Stimulated activated memory B cell treated with anti-CD40 and anti-IgM and Interleukin-4, amounts not matched to agents 10 μg/mL and 1 μg/mL and 100 μg/mL, for 72 hours (primary cell): ENCODE results near the gene SLC38A8.
A peak's percentile ranks its signal among the peaks of the same experiment; 100 is the strongest.

ENCODE experiments used
- ATAC-seq: fragments of 150-1000 bp; cut with Tn5 transposase; 2 replicates; pipeline ENCODE4 v1.10.0; 2021
- H3K27ac Mint-ChIP-seq: one replicate; pipeline ENCODE4 v1.8.0; 2022; ENCODE audit warnings: mild to moderate bottlenecking, mixed read lengths
- H3K27me3 Mint-ChIP-seq: one replicate; pipeline ENCODE4 v1.8.0; 2022; ENCODE audit warnings: mixed read lengths
- H3K36me3 Mint-ChIP-seq: one replicate; pipeline ENCODE4 v1.8.0; 2022; ENCODE audit warnings: mixed read lengths
- H3K4me1 Mint-ChIP-seq: one replicate; pipeline ENCODE4 v1.8.0; 2022; ENCODE audit warnings: mixed read lengths
- H3K4me3 Mint-ChIP-seq: one replicate; pipeline ENCODE4 v1.8.0; 2022; ENCODE audit warnings: mild to moderate bottlenecking, moderate library complexity, mixed read lengths
- H3K9me3 Mint-ChIP-seq: one replicate; pipeline ENCODE4 v1.8.0; 2022; ENCODE audit warnings: mixed read lengths

Gene SLC38A8

DNA sequence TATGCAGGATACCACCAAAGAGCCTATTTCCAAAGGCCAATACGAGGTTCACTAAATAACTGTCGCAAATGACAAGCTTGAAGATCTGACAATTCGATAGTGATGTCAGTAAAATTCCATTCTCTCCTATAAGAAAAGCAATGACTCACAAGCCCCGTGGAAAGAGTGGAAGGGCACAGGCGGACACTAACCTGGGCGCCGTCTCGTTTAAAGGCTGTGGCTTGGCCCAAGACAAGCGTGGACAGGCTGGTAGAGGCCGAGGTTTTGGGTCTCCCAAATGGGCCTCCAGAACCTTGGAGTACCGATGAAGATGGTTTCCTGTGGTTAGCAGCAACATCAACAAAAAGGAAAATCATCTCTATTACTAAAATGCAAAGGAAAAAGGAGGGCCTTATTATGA lies 16.5 kb upstream of the SLC38A8 start:
- peaks cover 85% of the 10 kb centered on the region for H3K36me3 Mint-ChIP-seq
- no peaks in the 10 kb centered on the region for H3K9me3 Mint-ChIP-seq
- H3K4me3 Mint-ChIP-seq, result no peak overlapping the region
- H3K27ac Mint-ChIP-seq, result no peak overlapping the region
- H3K27me3 Mint-ChIP-seq, result no peaks in the 10 kb centered on the region
- ATAC-seq, result no peak
- peaks cover 6% of the 10 kb centered on the region for H3K4me1 Mint-ChIP-seq

DNA sequence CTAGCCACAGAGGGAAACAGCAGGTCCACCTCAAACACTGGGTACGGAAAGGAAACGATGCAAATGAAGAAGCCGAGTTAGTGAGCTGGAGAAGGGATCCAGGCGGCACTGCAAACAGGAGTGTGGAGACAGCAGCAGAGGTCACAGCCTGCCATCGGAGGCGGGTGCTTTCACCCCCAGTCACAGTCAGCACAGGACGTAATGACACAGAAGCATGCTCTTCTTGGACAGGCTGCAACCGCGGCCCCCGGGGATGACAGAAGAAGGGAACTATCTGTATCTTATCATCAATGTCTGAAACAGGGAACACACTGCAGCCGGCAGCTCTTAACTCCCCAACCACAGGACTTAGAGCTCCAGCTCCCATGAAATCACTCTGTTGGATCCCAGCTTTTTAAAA lies 16.1 kb upstream of the SLC38A8 start:
- Mint-ChIP-seq H3K27me3 (no peaks in the 10 kb centered on the region), H3K4me3 (no peak overlapping the region), H3K27ac (no peak overlapping the region), H3K4me1 (peaks cover 6% of the 10 kb centered on the region), H3K9me3 (no peaks in the 10 kb centered on the region), H3K36me3 (peaks cover 84% of the 10 kb centered on the region)
- no peak for ATAC-seq

DNA sequence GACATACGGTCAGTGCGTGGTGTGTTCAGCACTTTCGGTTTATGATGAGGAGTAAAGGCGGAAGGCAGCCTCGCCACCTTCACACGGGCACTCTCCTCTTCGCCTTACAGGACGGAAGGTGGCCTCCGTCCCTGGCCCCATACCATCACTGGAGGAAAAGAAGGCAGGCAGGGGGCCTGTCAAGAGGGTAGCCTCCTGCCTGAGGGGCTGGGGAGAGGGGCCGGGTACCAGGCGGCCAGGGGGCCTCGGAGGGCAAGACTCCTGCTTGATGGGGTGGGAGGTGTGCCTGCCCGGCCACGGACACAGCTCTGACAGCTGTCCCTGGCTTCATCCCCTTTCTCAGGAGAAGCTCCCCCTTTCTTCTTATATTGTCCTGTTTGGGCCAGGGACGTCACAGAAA lies 15.6 kb upstream of the SLC38A8 start:
- peaks cover 83% of the 10 kb centered on the region for H3K36me3 Mint-ChIP-seq
- no peaks in the 10 kb centered on the region for H3K9me3 Mint-ChIP-seq
- no peak overlapping the region for H3K4me3 Mint-ChIP-seq
- no peaks in the 10 kb centered on the region for H3K27me3 Mint-ChIP-seq
- H3K4me1 Mint-ChIP-seq, result peaks cover 6% of the 10 kb centered on the region
- no peak for ATAC-seq
- no peak overlapping the region for H3K27ac Mint-ChIP-seq

DNA sequence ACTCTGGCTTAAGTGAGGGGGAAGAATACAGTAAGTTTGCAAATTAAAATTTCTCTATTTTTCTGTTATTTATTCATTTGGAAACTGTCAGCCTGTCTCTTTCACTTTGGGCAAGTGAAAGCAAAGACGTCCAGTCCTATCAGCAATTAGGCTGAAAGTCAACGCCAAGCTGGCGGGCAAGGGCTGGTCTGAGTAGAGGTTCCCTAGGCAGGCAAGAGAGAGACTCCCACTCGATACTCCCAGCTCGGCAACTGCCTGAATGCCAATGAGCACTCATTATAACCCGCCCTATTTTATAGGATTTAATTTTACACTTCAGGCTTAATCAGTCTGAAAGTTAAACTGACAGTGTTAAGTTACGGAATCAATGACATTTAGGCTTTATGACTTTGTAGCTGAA lies 14.3 kb upstream of the SLC38A8 start:
- no peaks in the 10 kb centered on the region for H3K27me3 Mint-ChIP-seq
- ATAC-seq, result no peak
- peaks cover 86% of the 10 kb centered on the region for H3K36me3 Mint-ChIP-seq
- no peak overlapping the region for H3K4me3 Mint-ChIP-seq
- no peaks in the 10 kb centered on the region for H3K9me3 Mint-ChIP-seq
- no peaks in the 10 kb centered on the region for H3K4me1 Mint-ChIP-seq
- no peak overlapping the region for H3K27ac Mint-ChIP-seq

DNA sequence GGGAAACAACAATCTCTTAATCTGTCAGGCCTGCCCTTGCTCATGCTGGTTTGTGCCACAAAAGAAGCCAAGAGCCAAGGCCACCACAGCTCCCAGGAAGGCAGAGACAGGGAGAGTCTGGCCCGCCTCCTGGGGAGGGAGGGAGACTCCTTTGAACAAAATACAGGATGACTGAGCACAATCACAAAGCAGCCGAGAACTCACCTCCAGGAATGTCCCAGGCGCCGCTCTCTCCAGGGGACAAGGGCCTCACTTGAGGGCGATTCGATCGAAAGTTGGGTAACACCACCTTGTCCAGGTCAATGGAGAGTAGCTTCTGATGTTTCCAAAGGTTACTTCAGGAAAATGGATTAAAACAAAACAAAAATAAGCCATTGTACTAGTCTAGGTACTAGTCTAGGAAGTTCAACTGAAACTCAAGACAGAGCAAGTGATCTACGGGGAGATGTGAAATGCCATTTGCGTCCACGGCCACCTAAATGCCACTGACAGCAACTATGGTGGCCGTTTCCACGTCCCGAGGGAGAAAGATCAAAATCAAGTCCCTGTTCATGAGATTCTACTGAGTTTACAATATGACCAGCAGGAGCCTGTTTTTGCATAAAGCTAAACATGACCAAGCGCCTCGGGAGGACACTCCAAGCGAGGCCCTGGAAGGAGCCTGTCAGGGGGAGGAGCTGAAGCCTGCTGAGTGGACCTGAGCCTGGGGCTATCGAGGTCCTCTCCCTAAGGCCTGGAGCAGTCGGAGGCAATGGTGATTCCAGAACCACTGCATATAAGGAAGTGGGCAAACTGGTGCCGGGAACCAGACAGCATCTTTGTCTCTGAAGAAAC lies 13.4 kb upstream of the SLC38A8 start:
- Mint-ChIP-seq H3K27ac (no peak overlapping the region), H3K4me1 (no peaks in the 10 kb centered on the region), H3K27me3 (no peaks in the 10 kb centered on the region), H3K4me3 (no peak overlapping the region), H3K36me3 (peaks cover 86% of the 10 kb centered on the region), H3K9me3 (no peaks in the 10 kb centered on the region)
- no peak for ATAC-seq

DNA sequence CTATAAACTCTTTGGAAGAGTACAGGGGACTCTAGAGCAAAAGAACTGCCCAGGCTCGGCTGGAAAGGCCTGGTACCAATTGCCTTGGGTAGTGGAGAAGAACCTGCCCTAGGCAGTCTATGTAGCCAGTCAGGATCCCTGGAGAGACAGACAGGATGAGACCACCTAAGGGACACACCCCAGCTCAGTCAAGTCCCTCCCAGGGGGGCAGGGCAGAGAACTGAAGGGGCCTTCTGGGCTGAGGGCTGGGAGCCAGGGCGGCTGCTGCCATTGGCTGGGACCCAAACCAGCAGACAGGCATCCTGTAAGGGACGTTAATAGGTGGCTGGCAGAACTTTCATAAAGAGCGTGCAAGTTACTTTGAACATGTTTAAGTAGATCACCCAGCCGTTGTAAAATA lies 12.8 kb upstream of the SLC38A8 start:
- no peak for ATAC-seq
- Mint-ChIP-seq H3K4me1 (no peaks in the 10 kb centered on the region), H3K9me3 (no peaks in the 10 kb centered on the region), H3K27ac (no peak overlapping the region), H3K27me3 (no peaks in the 10 kb centered on the region), H3K4me3 (no peak overlapping the region), H3K36me3 (peaks cover 83% of the 10 kb centered on the region)

DNA sequence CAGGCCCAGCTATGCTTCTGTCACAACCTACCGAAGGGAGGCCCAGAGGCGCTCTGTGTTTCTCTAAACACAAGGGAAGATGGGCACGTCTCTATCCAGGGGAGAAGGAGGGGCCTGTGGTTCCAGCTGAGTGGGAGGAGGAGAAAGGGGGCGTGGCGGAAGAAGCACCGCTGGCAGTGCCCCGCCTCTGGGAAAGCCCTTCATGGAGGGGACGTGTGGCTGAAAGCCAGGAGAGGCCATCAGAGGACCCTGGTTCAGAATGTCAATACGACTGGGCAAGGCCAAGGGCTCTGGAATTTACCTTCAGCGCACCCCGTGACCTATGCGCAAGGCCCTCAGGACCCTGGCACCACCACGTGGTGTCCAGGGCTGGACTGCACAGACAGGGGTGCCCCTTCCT lies 12.3 kb upstream of the SLC38A8 start:
- no peak for ATAC-seq
- H3K27me3 Mint-ChIP-seq, result no peaks in the 10 kb centered on the region
- peaks cover 83% of the 10 kb centered on the region for H3K36me3 Mint-ChIP-seq
- H3K27ac Mint-ChIP-seq, result no peak overlapping the region
- no peaks in the 10 kb centered on the region for H3K4me1 Mint-ChIP-seq
- H3K9me3 Mint-ChIP-seq, result no peaks in the 10 kb centered on the region
- H3K4me3 Mint-ChIP-seq, result no peak overlapping the region

DNA sequence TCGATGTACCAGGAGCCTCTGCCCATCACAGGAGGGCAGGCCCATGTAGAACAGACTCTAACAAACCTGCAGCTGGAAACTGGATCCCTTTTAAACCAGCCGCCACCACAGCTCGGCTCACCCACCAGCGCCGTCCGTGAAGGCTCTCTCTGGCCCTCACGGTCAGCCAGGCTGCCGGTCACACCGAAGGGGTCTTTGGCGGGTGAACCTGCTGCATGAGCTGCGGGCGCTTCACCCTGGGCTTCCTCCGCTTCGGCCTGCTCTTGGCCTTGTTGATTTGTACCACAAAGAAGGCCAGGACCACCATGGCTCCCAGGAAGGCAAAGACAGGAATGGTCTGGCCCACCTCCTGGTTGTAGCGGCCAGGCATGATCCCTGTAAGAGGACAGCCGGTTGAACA lies 11.7 kb upstream of the SLC38A8 start:
- no peak overlapping the region for H3K27ac Mint-ChIP-seq

DNA sequence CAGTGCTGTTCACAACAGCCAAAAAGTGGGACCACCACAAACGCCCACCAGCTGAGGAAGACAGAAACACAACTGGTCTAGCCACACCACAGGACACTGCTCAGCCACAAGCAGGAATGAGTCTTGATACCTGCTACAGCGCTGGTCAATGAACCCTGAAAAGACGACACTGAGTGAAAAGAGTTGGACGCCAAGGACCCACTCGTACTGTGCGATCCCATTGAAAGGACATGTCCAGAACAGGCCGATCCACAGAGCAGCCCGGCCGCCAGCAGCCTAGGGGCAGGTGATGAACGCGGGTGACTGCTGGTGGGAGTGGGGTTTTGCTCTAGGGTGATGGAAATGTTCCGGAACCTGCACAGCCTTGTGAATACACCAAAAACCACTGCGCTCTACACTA lies 10.6 kb upstream of the SLC38A8 start:
- no peak for ATAC-seq
- no peaks in the 10 kb centered on the region for H3K9me3 Mint-ChIP-seq
- no peaks in the 10 kb centered on the region for H3K4me1 Mint-ChIP-seq
- no peak overlapping the region for H3K27ac Mint-ChIP-seq
- no peak overlapping the region for H3K4me3 Mint-ChIP-seq
- H3K27me3 Mint-ChIP-seq, result no peaks in the 10 kb centered on the region
- peaks cover 76% of the 10 kb centered on the region for H3K36me3 Mint-ChIP-seq

More for the DNA sequence above, 11.7 kb upstream of the SLC38A8 start:
- no peaks in the 10 kb centered on the region for H3K9me3 Mint-ChIP-seq
- peaks cover 81% of the 10 kb centered on the region for H3K36me3 Mint-ChIP-seq
- H3K27me3 Mint-ChIP-seq, result no peaks in the 10 kb centered on the region
- H3K4me1 Mint-ChIP-seq, result no peaks in the 10 kb centered on the region
- H3K4me3 Mint-ChIP-seq, result no peak overlapping the region
- no peak for ATAC-seq

DNA sequence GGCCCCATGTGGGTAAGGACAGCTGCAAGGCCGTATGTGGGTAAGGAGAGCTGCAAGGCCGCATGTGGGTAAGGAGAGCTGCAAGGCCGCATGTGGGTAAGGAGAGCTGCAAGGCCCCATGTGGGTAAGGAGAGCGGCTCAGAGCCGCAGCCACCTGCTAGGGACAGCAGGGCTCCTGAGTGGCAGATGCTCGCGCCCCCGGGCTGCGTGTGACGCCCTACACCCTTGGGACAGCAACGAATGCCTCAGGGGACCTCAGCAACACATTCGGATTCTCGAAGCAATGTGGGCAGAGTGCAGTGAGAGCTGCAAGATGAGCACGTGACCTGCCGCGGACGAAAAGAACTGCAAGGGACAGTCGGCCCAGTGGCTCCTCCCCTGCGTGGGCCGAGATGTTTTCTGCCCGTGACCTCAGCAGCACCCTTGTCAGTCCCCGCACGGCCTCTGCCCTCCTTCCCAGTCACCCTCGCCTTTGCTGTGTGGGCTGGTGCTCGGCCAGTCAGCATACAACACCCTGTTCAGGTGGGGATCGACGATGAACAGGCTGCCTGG lies 9.6 kb upstream of the SLC38A8 start:
- no peak overlapping the region for H3K27ac Mint-ChIP-seq
- peaks cover 67% of the 10 kb centered on the region for H3K36me3 Mint-ChIP-seq
- no peak overlapping the region for H3K4me3 Mint-ChIP-seq
- H3K4me1 Mint-ChIP-seq, result no peaks in the 10 kb centered on the region
- H3K9me3 Mint-ChIP-seq, result no peaks in the 10 kb centered on the region
- no peaks in the 10 kb centered on the region for H3K27me3 Mint-ChIP-seq
- ATAC-seq, result no peak

DNA sequence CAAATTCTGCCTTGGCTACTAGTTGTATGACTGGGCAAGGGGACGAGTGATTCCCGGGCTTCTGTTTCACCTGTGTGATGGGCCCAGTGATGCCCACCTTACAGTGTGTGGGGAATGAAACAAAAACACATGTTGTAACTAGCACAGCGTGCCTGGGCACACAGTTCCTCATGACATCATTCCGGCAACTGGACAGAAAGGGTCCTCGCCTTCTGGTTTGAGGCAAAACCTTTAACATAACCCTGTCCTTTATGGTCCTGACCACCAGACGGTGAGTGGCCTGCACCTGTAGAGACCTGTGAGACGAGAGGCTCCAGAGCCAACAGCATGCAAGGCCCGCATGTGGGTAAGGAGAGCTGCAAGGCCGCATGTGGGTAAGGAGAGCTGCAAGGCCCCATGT lies 7.7 kb upstream of the SLC38A8 start:
- no peak for ATAC-seq
- Mint-ChIP-seq H3K4me1 (no peaks in the 10 kb centered on the region), H3K36me3 (peaks cover 56% of the 10 kb centered on the region), H3K27ac (no peak overlapping the region), H3K4me3 (no peak overlapping the region), H3K27me3 (no peaks in the 10 kb centered on the region), H3K9me3 (no peaks in the 10 kb centered on the region)

DNA sequence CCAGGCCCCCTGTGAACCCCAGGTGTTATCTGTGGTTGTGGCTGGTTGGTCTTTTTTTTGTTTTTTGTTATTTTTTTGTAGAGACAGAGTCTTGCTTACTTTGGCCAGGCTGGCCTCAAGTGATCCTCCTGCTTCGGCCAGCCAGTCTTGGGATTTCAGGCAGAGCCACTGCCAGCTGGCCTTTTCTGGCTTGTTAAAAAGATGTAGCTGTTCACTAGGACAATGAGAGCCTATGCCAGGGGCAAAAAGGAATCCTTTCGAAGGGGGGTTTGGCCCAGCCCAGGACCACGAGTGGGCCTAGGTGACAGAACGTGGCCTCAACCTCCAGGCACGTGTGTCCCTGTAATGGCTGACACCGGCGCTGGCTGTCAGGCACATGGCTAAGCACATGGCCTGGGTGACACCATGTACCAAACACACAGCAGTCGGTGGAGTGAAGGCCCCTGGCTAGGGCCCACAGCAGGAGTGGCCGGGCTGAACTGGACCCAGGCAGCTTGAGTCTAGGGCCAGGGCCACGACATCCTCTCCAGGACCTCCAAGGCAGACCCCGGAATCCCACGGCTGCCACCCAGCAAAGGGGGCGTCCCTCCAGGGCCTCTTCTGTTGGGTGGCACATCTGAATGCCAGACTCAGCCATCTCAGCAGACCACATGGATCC lies 6.9 kb upstream of the SLC38A8 start:
- H3K36me3 Mint-ChIP-seq, result peaks cover 48% of the 10 kb centered on the region
- no peak overlapping the region for H3K27ac Mint-ChIP-seq
- no peaks in the 10 kb centered on the region for H3K9me3 Mint-ChIP-seq
- peaks cover 7% of the 10 kb centered on the region for H3K27me3 Mint-ChIP-seq
- H3K4me1 Mint-ChIP-seq, result no peaks in the 10 kb centered on the region
- H3K4me3 Mint-ChIP-seq, result no peak overlapping the region
- ATAC-seq, result no peak

DNA sequence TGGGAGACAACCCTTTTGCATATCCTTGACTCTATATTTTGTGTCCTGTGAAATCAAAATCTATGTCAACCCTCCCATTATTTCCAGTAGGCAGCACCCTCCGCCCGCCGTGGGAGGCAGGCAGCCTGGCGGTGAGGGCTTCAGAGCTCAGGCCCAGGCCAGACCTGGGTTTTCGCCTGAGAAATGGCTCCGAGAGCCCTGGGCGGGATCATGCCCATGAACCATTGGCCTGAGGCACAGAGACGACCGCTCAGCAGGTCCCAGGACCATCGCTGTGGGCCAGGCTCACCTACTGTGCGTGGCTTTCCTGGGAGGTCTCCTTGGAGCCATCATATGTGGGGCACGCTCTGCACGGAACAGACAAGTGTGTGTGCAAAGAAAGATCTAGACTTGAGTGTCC lies 6.3 kb upstream of the SLC38A8 start:
- H3K9me3 Mint-ChIP-seq, result no peaks in the 10 kb centered on the region
- ATAC-seq, result no peak
- H3K4me3 Mint-ChIP-seq, result no peak overlapping the region
- H3K27ac Mint-ChIP-seq, result no peak overlapping the region
- peaks cover 42% of the 10 kb centered on the region for H3K36me3 Mint-ChIP-seq
- H3K27me3 Mint-ChIP-seq, result peaks cover 13% of the 10 kb centered on the region
- H3K4me1 Mint-ChIP-seq, result peaks cover 3% of the 10 kb centered on the region

DNA sequence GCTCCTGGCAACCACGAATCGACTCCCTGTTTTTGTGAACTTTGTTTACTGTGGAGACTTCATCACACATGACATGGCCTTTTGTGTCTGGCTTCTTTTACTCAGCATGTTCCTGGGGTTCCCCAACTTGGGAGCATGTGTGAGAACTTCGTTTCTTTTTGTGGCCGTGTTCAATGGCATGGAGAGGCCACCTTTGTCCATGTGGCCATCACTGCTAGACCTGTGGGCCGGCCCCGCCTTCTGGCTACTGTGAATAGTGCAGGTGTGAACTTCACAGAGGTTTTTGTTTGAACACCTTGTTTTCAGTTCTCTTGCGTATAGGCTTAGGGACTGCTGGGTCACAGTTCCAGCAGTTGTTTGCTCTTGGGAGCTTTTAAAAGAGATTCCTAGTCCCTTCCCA lies 5.7 kb upstream of the SLC38A8 start:
- Mint-ChIP-seq H3K9me3 (no peaks in the 10 kb centered on the region), H3K4me3 (no peak overlapping the region), H3K36me3 (peaks cover 39% of the 10 kb centered on the region), H3K27ac (no peak overlapping the region), H3K27me3 (peaks cover 19% of the 10 kb centered on the region), H3K4me1 (peaks cover 6% of the 10 kb centered on the region)
- no peak for ATAC-seq

DNA sequence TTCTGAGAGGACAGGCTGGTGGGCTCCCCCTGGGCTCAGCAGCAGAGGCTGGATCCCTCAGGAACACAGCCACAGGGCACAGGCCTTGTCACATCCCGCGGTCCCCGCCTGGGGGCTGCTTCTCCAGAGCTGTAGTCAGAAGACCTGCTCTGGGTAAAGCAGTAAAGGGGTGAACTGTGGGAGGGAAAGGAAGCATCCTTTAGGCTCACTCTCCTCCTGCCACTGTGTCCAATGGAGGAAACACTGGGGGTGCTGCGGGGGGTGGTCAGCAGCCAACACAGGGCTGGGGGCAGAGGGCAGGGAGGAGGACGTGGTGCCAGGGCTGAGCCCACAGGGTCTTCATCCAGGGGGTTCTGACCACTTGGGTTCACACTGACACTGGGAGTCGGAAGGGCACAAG lies 5.0 kb upstream of the SLC38A8 start:
- Mint-ChIP-seq H3K9me3 (no peaks in the 10 kb centered on the region), H3K36me3 (peaks cover 33% of the 10 kb centered on the region), H3K27me3 (peaks cover 26% of the 10 kb centered on the region), H3K27ac (no peak overlapping the region), H3K4me1 (peaks cover 6% of the 10 kb centered on the region), H3K4me3 (no peak overlapping the region)
- peak; percentile 9 for ATAC-seq

DNA sequence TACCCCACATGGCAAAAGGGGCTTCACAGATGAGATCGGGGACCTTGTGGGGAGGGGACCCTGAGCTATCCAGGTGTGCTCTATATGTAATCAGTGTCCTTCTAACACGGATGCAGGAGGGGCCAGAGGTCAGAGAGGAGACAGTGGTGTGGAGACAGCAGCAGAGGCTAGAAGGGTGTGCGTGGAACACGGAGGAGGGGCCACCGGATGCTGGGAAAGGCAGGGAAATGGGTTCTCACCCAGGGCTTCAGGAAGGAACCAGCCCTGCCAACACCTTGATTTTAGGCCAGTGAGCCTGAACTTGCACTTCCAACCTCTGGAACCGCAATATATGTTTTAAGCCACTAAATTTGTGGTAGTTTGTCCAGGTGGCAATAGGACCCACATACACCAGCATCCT lies 4.6 kb upstream of the SLC38A8 start:
- Mint-ChIP-seq H3K27ac (no peak overlapping the region), H3K36me3 (peaks cover 28% of the 10 kb centered on the region), H3K4me1 (peaks cover 6% of the 10 kb centered on the region), H3K9me3 (no peaks in the 10 kb centered on the region), H3K27me3 (peaks cover 30% of the 10 kb centered on the region), H3K4me3 (no peak overlapping the region)
- ATAC-seq, result no peak
